HepG2 (cell line): ENCODE measurements around the gene TIMM17A. TPM values are rescaled to one million over a fixed set of nuclear protein-coding genes. Genes with fewer than 3 reads are reported as not detected.

Experiments
- ATAC-seq: fragments of 200-7000 bp; cut with Tn5 transposase; 3 replicates; pipeline ENCODE4 v1.9.1; 2020; ENCODE audit warnings: mild to moderate bottlenecking, moderate library complexity
- BruUV-seq: library from RNA; stranded (reverse); fragments of 400-500 nt; replicated peaks from 2 replicates; lab custom pipeline; 2021; lab: Mats Ljungman, UMichigan
- CTCF ChIA-PET: fragments of 300-600 bp; formaldehyde crosslinking; extraction: SDS; loops from one replicate; lab custom pipeline; 2021; ENCODE audit warnings: low total read pairs, inconsistent platforms, low intra/inter-chr PET ratio; lab: Yijun Ruan, JAX
- POLR2A ChIA-PET: fragments of 350-600 bp; sonication (Branson Sonifier 250); formaldehyde crosslinking; loops from one replicate; lab custom pipeline; 2020; ENCODE audit warnings: antibody characterized with exemption, inconsistent platforms; lab: Yijun Ruan, JAX
- DNase-seq: peaks from one replicate; pipeline ENCODE4 v3.0.0-alpha.2; 2015; ENCODE audit warnings: low spot score
- FAIRE-seq: peaks from 3 replicates; lab custom pipeline; 2011; peaks lifted over from hg19 to GRCh38; lab: Jason Lieb, UNC
- H2AFZ ChIP-seq: one replicate; pipeline ENCODE4 v1.6.1; 2011; ENCODE audit warnings: low read length, inconsistent platforms
- H3K27ac ChIP-seq: fragments of 300-600 bp; 3 replicates; pipeline ENCODE4 v1.8.0; 2011; ENCODE audit warnings: mixed run types, mild to moderate bottlenecking, mixed read lengths, low read length, inconsistent platforms; ENCODE audit not compliant: insufficient read depth; ENCODE audit errors: extremely low read length
- H3K27me3 ChIP-seq, 2 experiments: fragments of 200-600 bp in 1 of 2; 2 replicates in 1 of 2; 3 replicates in 1 of 2; pipeline versions ENCODE4 v1.6.0 to v1.8.0; 2011; ENCODE audit warnings: low read length in 2 of 2, mild to moderate bottlenecking in 2 of 2, moderate library complexity in 2 of 2, inconsistent platforms in 1 of 2; ENCODE audit not compliant: insufficient read depth in 2 of 2, control insufficient read depth in 1 of 2
- H3K36me3 ChIP-seq, 2 experiments: fragments of 200-600 bp in 1 of 2; replicated peaks in 1 of 2; 2 replicates in 1 of 2; 3 replicates in 1 of 2; pipeline versions ENCODE4 v1.5.1 to v1.8.0; 2011; ENCODE audit warnings: low read length in 2 of 2, inconsistent platforms in 1 of 2; ENCODE audit not compliant: insufficient read depth in 2 of 2, control insufficient read depth in 1 of 2
- H3K4me1 ChIP-seq: 2 replicates; pipeline ENCODE4 v1.5.1; 2012; ENCODE audit warnings: low read length, inconsistent platforms; ENCODE audit not compliant: insufficient read depth
- H3K4me2 ChIP-seq: 2 replicates; pipeline ENCODE4 v1.6.0; 2011; ENCODE audit warnings: low read depth, low read length, inconsistent platforms
- H3K4me3 ChIP-seq, 3 experiments: fragments of 200-600 bp in 1 of 3; sonication (generic), shearing (Covaris generic) in 1 of 3; replicated peaks in 1 of 3; 2 replicates each; pipeline ENCODE4 v1.5.1; 2011 to 2016; ENCODE audit warnings: low read length in 3 of 3, inconsistent platforms in 2 of 3, low read depth in 2 of 3, mild to moderate bottlenecking in 2 of 3, control low read depth in 1 of 3, mixed read lengths in 1 of 3; ENCODE audit not compliant: insufficient read depth in 1 of 3
- H3K79me2 ChIP-seq: one replicate; pipeline ENCODE4 v1.6.1; 2011; ENCODE audit warnings: low read length, inconsistent platforms; ENCODE audit not compliant: insufficient read depth
- H3K9ac ChIP-seq: 2 replicates; pipeline ENCODE4 v1.6.0; 2011; ENCODE audit warnings: mild to moderate bottlenecking, low read depth, low read length, inconsistent platforms; ENCODE audit not compliant: insufficient read depth
- H3K9me3 ChIP-seq: 2 replicates; pipeline ENCODE4 v1.5.1; 2012; ENCODE audit warnings: mild to moderate bottlenecking, low read length
- H4K20me1 ChIP-seq: 2 replicates; pipeline ENCODE4 v1.6.0; 2011; ENCODE audit warnings: inconsistent platforms, mild to moderate bottlenecking, low read length, moderate library complexity; ENCODE audit not compliant: insufficient read depth
- FOSL2 ChIP-seq: sonication (generic); formaldehyde crosslinking; IDR thresholded peaks from 2 replicates; pipeline ENCODE4 v1.4.0; 2020; ENCODE audit warnings: missing genetic modification reagents
- FUBP1 ChIP-seq: sonication (generic); formaldehyde crosslinking; IDR thresholded peaks from 2 replicates; pipeline ENCODE4 v1.5.1; 2020; ENCODE audit warnings: missing genetic modification reagents, mild to moderate bottlenecking, borderline replicate concordance
- IKZF5 ChIP-seq: IDR thresholded peaks from 2 replicates; pipeline ENCODE4 v1.6.1; 2018; ENCODE audit warnings: missing genetic modification reagents, mild to moderate bottlenecking, missing compliant biosample characterization
- MAFF ChIP-seq: IDR thresholded peaks from 2 replicates; pipeline ENCODE4 v1.6.1; 2011; ENCODE audit warnings: low read depth, low read length, improper control_type of control experiment
- MAFK ChIP-seq, 2 experiments: IDR thresholded peaks in 1 of 2; conservative IDR thresholded peaks in 1 of 2; 2 replicates each; pipeline ENCODE4 v1.6.1; 2011; ENCODE audit warnings: improper control_type of control experiment in 2 of 2, low read length in 2 of 2
- MTA3 ChIP-seq: sonication (generic); formaldehyde crosslinking; IDR thresholded peaks from 2 replicates; pipeline ENCODE4 v1.4.0; 2020; ENCODE audit warnings: missing genetic modification reagents
- NFE2L2 ChIP-seq: fragments of 150-350 bp; IDR thresholded peaks from 2 replicates; pipeline ENCODE4 v1.6.1; 2014; ENCODE audit warnings: low read length
- RFX5 ChIP-seq: IDR thresholded peaks from 2 replicates; pipeline ENCODE4 v1.6.1; 2011; ENCODE audit warnings: low read depth, low read length, improper control_type of control experiment
- XRCC5 ChIP-seq: fragments of 200-400 bp; formaldehyde crosslinking; optimal IDR thresholded peaks from 2 replicates; pipeline ENCODE3; 2017; ENCODE audit warnings: mild to moderate bottlenecking, low read length
- ZNF530 ChIP-seq: sonication (generic); formaldehyde crosslinking; IDR thresholded peaks from 2 replicates; pipeline ENCODE4 v1.5.0; 2020; ENCODE audit warnings: low read depth, mild to moderate bottlenecking, missing genetic modification reagents
- ZNF781 ChIP-seq: sonication (generic); formaldehyde crosslinking; IDR thresholded peaks from 2 replicates; pipeline ENCODE4 v1.5.1; 2020; ENCODE audit warnings: borderline replicate concordance, mild to moderate bottlenecking, missing genetic modification reagents; ENCODE audit errors: not compliant biosample characterization
- ZNF784 ChIP-seq: sonication (generic); formaldehyde crosslinking; IDR thresholded peaks from 2 replicates; pipeline ENCODE4 v1.5.1; 2020; ENCODE audit warnings: missing genetic modification reagents, mild to moderate bottlenecking, borderline replicate concordance
- WGBS: methylation state at CpG from one replicate; pipeline ENCODE4 v1.1.6; 2017; ENCODE audit warnings: low lambda C conversion rate; 5-methylcytosine and 5-hydroxymethylcytosine counted together
- in situ Hi-C: cut with HindIII; loops from 2 replicates; pipeline ENCODE4 v1.10.0; 2017; ENCODE audit warnings: low pct_unique_long_range_greater_than_20kb; ENCODE audit not compliant: extremely low pct_ligation_motif_present
- intact Hi-C: fragments of 100-400 bp; cut with micrococcal nuclease; formaldehyde crosslinking; loops from one replicate; pipeline ENCODE4 v1.10.0; 2022; ENCODE audit not compliant: unreplicated experiment
- polyA plus RNA-seq, 8 experiments: library from polyadenylated mRNA; depleted of rRNA in 3 of 8; stranded (reverse) in 7 of 8; unstranded in 1 of 8; fragments of >200 nt; fragmentation: Illumina TruSeq in 4 of 8; extraction: Trizol in 4 of 8; gene quantifications; 2 replicates each; pipeline versions ENCODE4 v1.2.1 to v1.2.3, GENCODE V29; 2011 to 2016; ENCODE audit warnings: low read depth in 4 of 8, missing spikeins in 1 of 8, mixed read lengths in 1 of 8; ENCODE audit not compliant: insufficient read depth in 1 of 8
- total RNA-seq, 5 experiments: library from RNA; depleted of rRNA; stranded (reverse); fragments of >200 nt; fragmentation: Illumina TruSeq; extraction: Trizol; gene quantifications; 2 replicates each; pipeline ENCODE4 v1.2.3, GENCODE V29; 2016; ENCODE audit warnings: low read depth in 1 of 5

Gene TIMM17A
- total and polyA plus RNA-seq, 2 of the 13 experiments (the other 11 are each of a cell fraction or from before 2014, with no cell fraction given): 50.8 to 97.8 TPM

GRCh38 chr1:201984446-201984845, 29.1 kb downstream of the TIMM17A start:
- ATAC-seq (no peak), DNase-seq (no peak), FAIRE-seq (no peak)
- CTCF ChIA-PET: no interaction called here
- Histone ChIP-seq H3K36me3 (peaks cover 4 to 16% of the 10 kb centered on the region in 2 experiments; a peak in 3 of 5 replicates), H3K4me1 (peaks cover 26% of the 10 kb centered on the region), H3K9ac (no peak overlapping the region), H4K20me1 (no peaks in the 10 kb centered on the region), H3K9me3 (no peaks in the 10 kb centered on the region), H3K27me3 (no peaks in the 10 kb centered on the region), H3K4me3 (no peak overlapping the region; a peak in 2 of 6 replicates), H2AFZ (no peak overlapping the region), H3K27ac (no peak overlapping the region), H3K79me2 (peaks cover 30% of the 10 kb centered on the region), H3K4me2 (peak overlapping the region; percentile 92)
- intact Hi-C loops (loop anchor here (5.0 kb wide), 1 partner anchor 97 kb away; the partner anchor contains the start of gene SHISA4), in situ Hi-C loops (no loop called here)
- WGBS: 94% methylated on average over 3 of the region's 3 CpGs
- POLR2A ChIA-PET: no interaction called here
- TF ChIP-seq ZNF530 (no peak), IKZF5 (CRISPR knock-in tag) (no peak), FUBP1 (CRISPR knock-in tag) (no peak), MAFK (conservative IDR thresholded peaks at IDR 0.05 in 1 of 2, IDR thresholded peaks at IDR 0.05 in 1 of 2; ENCODE audit: low read length in 2 of 2) (peak; percentile 97 to 99), RFX5 (0 out of 2 replicates have a peak, but pooled peaks have one; percentile 8), MTA3 (CRISPR knock-in tag) (no peak), FOSL2 (no peak), MAFF (peak; percentile 99), NFE2L2 (0 out of 2 replicates have a peak, but pooled peaks have one; percentile 6), ZNF784 (CRISPR knock-in tag) (no peak), ZNF781 (CRISPR knock-in tag) (no peak), XRCC5 (no peak)
- no TSS peak for BruUV-seq
